GM11168 (cell line): ENCODE measurements around the gene SESN1.

Experiments
- in situ Hi-C: fragments of 300-500 bp; cut with MboI; formaldehyde crosslinking; loops from one replicate; pipeline ENCODE4 v1.12.0; 2022; ENCODE audit warnings: low sequenced_read_pairs; ENCODE audit not compliant: unreplicated experiment

Gene SESN1

GRCh38 chr6:108945681-108946159 is 148.9 kb downstream of the SESN1 start:
- in situ Hi-C loops = no loop called here

- in situ Hi-C loops = no loop called here
Measured at GRCh38 chr6:108944707-108945680, 149.7 kb downstream of the SESN1 start.

GRCh38 chr6:108944071-108944470 is 150.6 kb downstream of the SESN1 start:
- in situ Hi-C loops = no loop called here

- in situ Hi-C loops = no loop called here
Measured at GRCh38 chr6:108942556-108943492, 151.8 kb downstream of the SESN1 start.

GRCh38 chr6:108941859-108942258 is 152.8 kb downstream of the SESN1 start:
- in situ Hi-C loops = no loop called here

- in situ Hi-C loops = no loop called here
Measured at GRCh38 chr6:108941281-108941680, 153.4 kb downstream of the SESN1 start.

GRCh38 chr6:108940741-108941140 is 153.9 kb downstream of the SESN1 start:
- in situ Hi-C loops = no loop called here

GRCh38 chr6:108937170-108937569 is 157.5 kb downstream of the SESN1 start:
- in situ Hi-C loops = no loop called here
